ENCODE measurements around the gene NDUFA3. TPM values are rescaled to one million over a fixed set of nuclear protein-coding genes. Genes with fewer than 3 reads are reported as not detected.

NDUFA3 gene
- total RNA-seq, 1 donor from 2014 or later, result 143 TPM

DNA sequence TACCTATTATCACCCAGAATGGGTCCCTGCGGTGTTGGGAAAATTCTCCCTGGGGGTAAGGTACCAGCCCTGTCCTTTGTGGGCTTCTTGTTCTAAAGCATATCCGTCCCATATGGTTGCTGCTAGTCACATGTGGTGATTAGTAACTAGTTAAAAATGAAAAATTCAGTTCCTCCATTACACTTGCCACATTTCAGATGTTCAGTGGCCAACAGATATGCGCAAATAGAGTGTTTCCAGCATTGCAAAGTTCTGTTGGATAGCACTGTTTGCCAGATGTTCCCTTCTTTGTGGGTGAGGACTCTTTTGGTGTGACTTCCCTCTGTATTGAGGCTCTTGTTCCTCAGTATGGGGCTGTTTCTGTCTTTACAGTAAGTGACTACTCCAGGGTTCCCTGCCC is 38.7 kb downstream of the NDUFA3 start:
- Mint-ChIP-seq H3K27ac (ENCODE audit: unreplicated experiment) (no peak overlapping the region), H3K9me3 (ENCODE audit: unreplicated experiment) (peaks cover 6% of the 10 kb centered on the region), H3K36me3 (ENCODE audit: unreplicated experiment) (no peaks in the 10 kb centered on the region), H3K4me1 (ENCODE audit: low read depth, unreplicated experiment) (peaks cover under 1% of the 10 kb centered on the region), H3K27me3 (ENCODE audit: unreplicated experiment) (peaks cover 9% of the 10 kb centered on the region), H3K4me3 (ENCODE audit: unreplicated experiment) (no peak overlapping the region)
- DNase-seq, result no peak
- TF ChIP-seq, protein P1, sequence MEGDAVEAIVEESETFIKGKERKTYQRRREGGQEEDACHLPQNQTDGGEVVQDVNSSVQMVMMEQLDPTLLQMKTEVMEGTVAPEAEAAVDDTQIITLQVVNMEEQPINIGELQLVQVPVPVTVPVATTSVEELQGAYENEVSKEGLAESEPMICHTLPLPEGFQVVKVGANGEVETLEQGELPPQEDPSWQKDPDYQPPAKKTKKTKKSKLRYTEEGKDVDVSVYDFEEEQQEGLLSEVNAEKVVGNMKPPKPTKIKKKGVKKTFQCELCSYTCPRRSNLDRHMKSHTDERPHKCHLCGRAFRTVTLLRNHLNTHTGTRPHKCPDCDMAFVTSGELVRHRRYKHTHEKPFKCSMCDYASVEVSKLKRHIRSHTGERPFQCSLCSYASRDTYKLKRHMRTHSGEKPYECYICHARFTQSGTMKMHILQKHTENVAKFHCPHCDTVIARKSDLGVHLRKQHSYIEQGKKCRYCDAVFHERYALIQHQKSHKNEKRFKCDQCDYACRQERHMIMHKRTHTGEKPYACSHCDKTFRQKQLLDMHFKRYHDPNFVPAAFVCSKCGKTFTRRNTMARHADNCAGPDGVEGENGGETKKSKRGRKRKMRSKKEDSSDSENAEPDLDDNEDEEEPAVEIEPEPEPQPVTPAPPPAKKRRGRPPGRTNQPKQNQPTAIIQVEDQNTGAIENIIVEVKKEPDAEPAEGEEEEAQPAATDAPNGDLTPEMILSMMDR (IDR thresholded peaks at IDR 0.05; ENCODE audit: partially characterized antibody, unreplicated experiment), result no peak

DNA sequence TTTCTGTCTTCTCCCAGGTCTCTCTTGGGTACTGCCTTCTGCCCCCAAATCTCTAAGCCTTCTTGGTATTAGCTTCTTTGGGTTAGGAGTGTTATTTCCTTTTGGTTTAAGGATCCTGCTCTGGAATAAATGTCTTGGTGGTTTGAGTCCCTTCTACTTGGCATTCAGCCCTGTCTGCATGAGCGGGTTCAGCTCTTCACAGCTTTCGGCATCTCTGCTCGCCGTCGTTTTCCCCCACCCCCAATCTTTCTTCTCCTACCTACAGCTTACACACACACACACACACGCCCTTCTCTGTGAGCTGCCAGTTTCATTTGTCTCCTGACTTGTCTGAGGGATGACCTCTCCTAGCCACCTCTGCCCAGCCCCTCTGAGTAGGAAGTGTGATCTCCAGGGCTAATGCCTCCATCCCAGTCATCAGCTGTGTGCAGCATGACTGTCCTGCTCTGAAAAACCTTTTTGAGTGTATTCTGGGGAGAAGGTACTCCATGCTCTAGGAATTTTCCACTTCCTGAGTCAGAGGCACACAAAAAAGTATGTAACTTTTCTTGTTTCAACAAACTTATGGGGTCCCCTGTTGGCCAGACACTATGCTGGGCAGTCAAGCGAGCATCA is 39.6 kb downstream of the NDUFA3 start:
- Mint-ChIP-seq H3K9me3 (ENCODE audit: unreplicated experiment) (peaks cover 4% of the 10 kb centered on the region), H3K27me3 (ENCODE audit: unreplicated experiment) (peaks cover 6% of the 10 kb centered on the region), H3K4me1 (ENCODE audit: low read depth, unreplicated experiment) (no peaks in the 10 kb centered on the region), H3K27ac (ENCODE audit: unreplicated experiment) (peak overlapping the region; percentile 36), H3K36me3 (ENCODE audit: unreplicated experiment) (no peaks in the 10 kb centered on the region), H3K4me3 (ENCODE audit: unreplicated experiment) (peak overlapping the region; percentile 41)
- DNase-seq, result no peak
- TF ChIP-seq, protein P1 (IDR thresholded peaks at IDR 0.05; ENCODE audit: partially characterized antibody, unreplicated experiment), result no peak

GRCh38 chr19:54145541-54146158 is 43.0 kb downstream of the NDUFA3 start:
- peaks cover 4% of the 10 kb centered on the region for H3K9me3 Mint-ChIP-seq (ENCODE audit: unreplicated experiment)
- no peak for DNase-seq
- no peak overlapping the region for H3K4me3 Mint-ChIP-seq (ENCODE audit: unreplicated experiment)
- TF ChIP-seq, protein P1 (IDR thresholded peaks at IDR 0.05; ENCODE audit: partially characterized antibody, unreplicated experiment), result no peak
- no peaks in the 10 kb centered on the region for H3K4me1 Mint-ChIP-seq (ENCODE audit: low read depth, unreplicated experiment)
- no peaks in the 10 kb centered on the region for H3K36me3 Mint-ChIP-seq (ENCODE audit: unreplicated experiment)
- no peak overlapping the region for H3K27ac Mint-ChIP-seq (ENCODE audit: unreplicated experiment)
- peaks cover 3% of the 10 kb centered on the region for H3K27me3 Mint-ChIP-seq (ENCODE audit: unreplicated experiment)

GRCh38 chr19:54147676-54148075 is 45.0 kb downstream of the NDUFA3 start:
- Mint-ChIP-seq H3K9me3 (ENCODE audit: unreplicated experiment) (peaks cover 4% of the 10 kb centered on the region), H3K4me1 (ENCODE audit: low read depth, unreplicated experiment) (no peaks in the 10 kb centered on the region), H3K4me3 (ENCODE audit: unreplicated experiment) (no peak overlapping the region), H3K36me3 (ENCODE audit: unreplicated experiment) (no peaks in the 10 kb centered on the region), H3K27me3 (ENCODE audit: unreplicated experiment) (peaks cover 3% of the 10 kb centered on the region), H3K27ac (ENCODE audit: unreplicated experiment) (no peak overlapping the region)
- TF ChIP-seq, protein P1 (IDR thresholded peaks at IDR 0.05; ENCODE audit: partially characterized antibody, unreplicated experiment), result no peak
- no peak for DNase-seq

- peaks cover 4% of the 10 kb centered on the region for H3K9me3 Mint-ChIP-seq (ENCODE audit: unreplicated experiment)
- H3K27ac Mint-ChIP-seq (ENCODE audit: unreplicated experiment), result no peak overlapping the region
- TF ChIP-seq, protein P1 (IDR thresholded peaks at IDR 0.05; ENCODE audit: partially characterized antibody, unreplicated experiment), result no peak
- H3K4me3 Mint-ChIP-seq (ENCODE audit: unreplicated experiment), result no peak overlapping the region
- H3K36me3 Mint-ChIP-seq (ENCODE audit: unreplicated experiment), result peaks cover under 1% of the 10 kb centered on the region
- no peaks in the 10 kb centered on the region for H3K4me1 Mint-ChIP-seq (ENCODE audit: low read depth, unreplicated experiment)
- H3K27me3 Mint-ChIP-seq (ENCODE audit: unreplicated experiment), result peaks cover 3% of the 10 kb centered on the region
- no peak for DNase-seq
Measured at GRCh38 chr19:54148158-54148557, 45.5 kb downstream of the NDUFA3 start.

All from glutamatergic neuron (in vitro differentiated cells).